H1 (cell line): Measurements from ENCODE around the gene YAP1. TPM values are rescaled to one million over a fixed set of nuclear protein-coding genes. Genes with fewer than 3 reads are reported as not detected.

ENCODE experiments used
- CTCF ChIA-PET: fragments of 300-600 bp; sonication (Branson Sonifier 250); formaldehyde crosslinking; loops from one replicate; lab custom pipeline; 2021; ENCODE audit not compliant: partially characterized antibody; lab: Charles Lee
- POLR2A ChIA-PET: fragments of 300-600 bp; sonication (Branson Sonifier 250); formaldehyde crosslinking; loops from one replicate; lab custom pipeline; 2021; ENCODE audit warnings: inconsistent platforms; ENCODE audit not compliant: partially characterized antibody; lab: Charles Lee
- DNase-seq, 2 experiments: peaks; one replicate each; pipeline versions ENCODE4 v3.0.0 to v3.0.0-alpha.2; 2010 to 2022; ENCODE audit warnings: low spot score in 2 of 2, low read depth in 1 of 2, mixed read lengths in 1 of 2
- FAIRE-seq: peaks from 2 replicates; lab custom pipeline; 2011; peaks lifted over from hg19 to GRCh38; lab: Jason Lieb, UNC
- H2AFZ ChIP-seq: 2 replicates; pipeline ENCODE4 v1.8.1; 2012; ENCODE audit warnings: low read length, inconsistent platforms
- H2AK5ac ChIP-seq: 2 replicates; pipeline ENCODE4 v1.6.1; 2013; ENCODE audit warnings: low read depth, low read length
- H2BK120ac ChIP-seq: replicated peaks from 2 replicates; pipeline ENCODE3; 2013; ENCODE audit warnings: low read depth, low read length, inconsistent platforms
- H2BK12ac ChIP-seq: 2 replicates; pipeline ENCODE4 v1.6.1; 2013; ENCODE audit warnings: low read depth, low read length
- H2BK15ac ChIP-seq: 2 replicates; pipeline ENCODE4 v1.6.1; 2013; ENCODE audit warnings: low read length
- H2BK20ac ChIP-seq: 2 replicates; pipeline ENCODE4 v1.6.1; 2013; ENCODE audit warnings: low read length
- H2BK5ac ChIP-seq: 2 replicates; pipeline ENCODE4 v1.6.1; 2013; ENCODE audit warnings: low read depth, low read length
- H3K14ac ChIP-seq: 2 replicates; pipeline ENCODE4 v1.6.1; 2013; ENCODE audit warnings: inconsistent platforms; ENCODE audit not compliant: insufficient read length
- H3K18ac ChIP-seq: 2 replicates; pipeline ENCODE4 v1.6.1; 2013; ENCODE audit warnings: low read length; ENCODE audit errors: extremely low read depth
- H3K23ac ChIP-seq: 2 replicates; pipeline ENCODE4 v1.6.1; 2013; ENCODE audit warnings: inconsistent platforms; ENCODE audit not compliant: insufficient read length
- H3K23me2 ChIP-seq: 2 replicates; pipeline ENCODE4 v1.6.1; 2013; ENCODE audit warnings: low read depth, low read length
- H3K27ac ChIP-seq: 2 replicates; pipeline ENCODE4 v1.6.1; 2011; ENCODE audit warnings: low read depth, low read length, inconsistent platforms
- H3K27me3 ChIP-seq, 4 experiments: replicated peaks in 1 of 4; 1 replicate in 1 of 4; 2 replicates in 3 of 4; pipeline versions ENCODE4 v1.6.1 to v1.8.1; 2011 to 2013; ENCODE audit warnings: low read length in 3 of 4, mild to moderate bottlenecking in 3 of 4, inconsistent platforms in 2 of 4, mixed read lengths in 2 of 4, moderate library complexity in 1 of 4; ENCODE audit not compliant: control insufficient read depth in 3 of 4, insufficient read depth in 3 of 4; ENCODE audit errors: extremely low read depth in 1 of 4
- H3K36me3 ChIP-seq, 4 experiments: 2 replicates each; pipeline versions ENCODE4 v1.6.1 to v1.8.1; 2011 to 2013; ENCODE audit warnings: mild to moderate bottlenecking in 4 of 4, low read length in 3 of 4, moderate library complexity in 2 of 4, control low read depth in 1 of 4, inconsistent platforms in 1 of 4; ENCODE audit not compliant: insufficient read depth in 4 of 4, control insufficient read depth in 2 of 4
- H3K4ac ChIP-seq: replicated peaks from 2 replicates; pipeline ENCODE3; 2013; ENCODE audit warnings: low read length, low read depth, mixed read lengths, inconsistent platforms; ENCODE audit not compliant: insufficient read length
- H3K4me1 ChIP-seq, 4 experiments: replicated peaks in 1 of 4; 1 replicate in 1 of 4; 2 replicates in 3 of 4; pipeline versions ENCODE4 v1.6.1 to v1.8.1; 2011 to 2013; ENCODE audit warnings: low read length in 3 of 4, inconsistent platforms in 2 of 4, mixed read lengths in 1 of 4; ENCODE audit not compliant: insufficient read depth in 4 of 4, control insufficient read depth in 3 of 4
- H3K4me2 ChIP-seq, 2 experiments: 2 replicates each; pipeline versions ENCODE4 v1.6.1 to v1.8.1; 2011 to 2013; ENCODE audit warnings: low read depth in 2 of 2, low read length in 2 of 2, control low read depth in 1 of 2, inconsistent platforms in 1 of 2, mild to moderate bottlenecking in 1 of 2; ENCODE audit not compliant: insufficient read depth in 1 of 2
- H3K4me3 ChIP-seq, 4 experiments: fragments of 200-600, 300-600 bp in 1 of 4; sonication (generic), shearing (Covaris generic), sonication (Bioruptor Twin) in 1 of 4; 2 replicates each; pipeline versions ENCODE4 v1.5.1 to v1.8.1; 2011 to 2016; ENCODE audit warnings: low read length in 4 of 4, low read depth in 3 of 4, control low read depth in 2 of 4, inconsistent platforms in 2 of 4, mild to moderate bottlenecking in 2 of 4, mixed read lengths in 1 of 4, moderate library complexity in 1 of 4; ENCODE audit not compliant: insufficient read depth in 2 of 4; ENCODE audit errors: extremely low read depth in 1 of 4
- H3K56ac ChIP-seq: replicated peaks from 2 replicates; pipeline ENCODE3; 2013; ENCODE audit warnings: low read depth, mild to moderate bottlenecking, mixed read lengths, low read length, inconsistent platforms; ENCODE audit not compliant: insufficient read length
- H3K79me1 ChIP-seq: 2 replicates; pipeline ENCODE4 v1.6.1; 2013; ENCODE audit warnings: low read depth, low read length, control low read depth
- H3K79me2 ChIP-seq, 2 experiments: 2 replicates each; pipeline versions ENCODE4 v1.6.1 to v1.8.1; 2012 to 2013; ENCODE audit warnings: low read length in 2 of 2, mild to moderate bottlenecking in 2 of 2, inconsistent platforms in 1 of 2; ENCODE audit not compliant: insufficient read depth in 2 of 2, control insufficient read depth in 1 of 2
- H3K9ac ChIP-seq, 4 experiments: replicated peaks in 1 of 4; 1 replicate in 1 of 4; 2 replicates in 3 of 4; pipeline versions ENCODE4 v1.6.1 to v1.8.1; 2011 to 2013; ENCODE audit warnings: low read depth in 3 of 4, low read length in 3 of 4, control low read depth in 2 of 4, mild to moderate bottlenecking in 2 of 4, moderate library complexity in 2 of 4, inconsistent platforms in 1 of 4; ENCODE audit errors: extremely low read depth in 1 of 4
- H3K9me3 ChIP-seq, 2 experiments: 2 replicates each; pipeline versions ENCODE4 v1.6.1 to v1.8.1; 2012 to 2013; ENCODE audit warnings: mild to moderate bottlenecking in 2 of 2, moderate library complexity in 2 of 2, control low read depth in 1 of 2, inconsistent platforms in 1 of 2, low read depth in 1 of 2, low read length in 1 of 2, mixed read lengths in 1 of 2; ENCODE audit not compliant: insufficient read depth in 2 of 2
- H4K20me1 ChIP-seq, 2 experiments: replicated peaks in 1 of 2; 2 replicates each; pipeline versions ENCODE3 to v1.8.1; 2011 to 2013; ENCODE audit warnings: inconsistent platforms in 2 of 2, low read length in 2 of 2, mild to moderate bottlenecking in 1 of 2; ENCODE audit not compliant: insufficient read depth in 2 of 2, control insufficient read depth in 1 of 2
- H4K5ac ChIP-seq: 2 replicates; pipeline ENCODE4 v1.6.1; 2013; ENCODE audit warnings: low read length, low read depth, mixed read lengths, inconsistent platforms; ENCODE audit not compliant: insufficient read length
- H4K8ac ChIP-seq: 2 replicates; pipeline ENCODE4 v1.8.0; 2013; ENCODE audit warnings: mild to moderate bottlenecking, moderate library complexity, low read length, inconsistent platforms; ENCODE audit not compliant: insufficient read depth; ENCODE audit errors: extremely low read depth
- H4K91ac ChIP-seq: replicated peaks from 2 replicates; pipeline ENCODE3; 2013; ENCODE audit warnings: low read length, mixed read lengths, inconsistent platforms; ENCODE audit not compliant: insufficient read length
- ASH2L ChIP-seq: fragments of 200-600, 300-600 bp; sonication (generic); IDR thresholded peaks from one replicate; pipeline ENCODE4 v1.7.1; 2017; ENCODE audit warnings: low read length
- GABPA ChIP-seq: IDR thresholded peaks from 2 replicates; pipeline ENCODE4 v1.6.1; 2011; ENCODE audit warnings: mild to moderate bottlenecking, low read length, moderate library complexity, borderline replicate concordance; ENCODE audit not compliant: insufficient read depth
- KDM5A ChIP-seq: fragments of 200-600 bp; IDR thresholded peaks from 2 replicates; pipeline ENCODE4 v1.7.1; 2012; ENCODE audit warnings: mild to moderate bottlenecking, low read length, inconsistent platforms, mixed read lengths
- SUZ12 ChIP-seq: fragments of 200-600 bp; sonication (generic); IDR thresholded peaks from 2 replicates; pipeline ENCODE4 v1.6.1; 2012; ENCODE audit warnings: mild to moderate bottlenecking, inconsistent platforms, low read length, moderate library complexity, mixed read lengths
- TEAD4 ChIP-seq: IDR thresholded peaks from 2 replicates; pipeline ENCODE4 v1.6.1; 2012; ENCODE audit warnings: low read depth, low read length, inconsistent platforms, mixed read lengths
- polyA plus RNA-seq, 7 experiments: library from polyadenylated mRNA; depleted of rRNA in 3 of 7; stranded (reverse) in 5 of 7; unstranded in 2 of 7; fragments of >200 nt in 5 of 7; fragments of 200-250 nt in 2 of 7; gene quantifications; 1 replicate in 5 of 7; 2 replicates in 1 of 7; 4 replicates in 1 of 7; pipeline versions ENCODE4 v1.2.1 to v1.2.3, GENCODE V29; 2011 to 2013; ENCODE audit warnings: missing spikeins in 2 of 7, mixed read lengths in 2 of 7
- total RNA-seq: library from RNA; stranded (reverse); fragmentation: NEBNext Ultra II Directional; extraction: Animal tissue kit (Norgen Biotek cat#: 25700); gene quantifications from 2 replicates; pipeline ENCODE4 v1.2.1, GENCODE V29; 2021

YAP1 gene
- total and polyA plus RNA-seq, 2 of the 8 experiments (the other 6 are each of a cell fraction or from before 2014, with no cell fraction given): 62.0 to 108 TPM

GRCh38 chr11:102192349-102193066 is 82.3 kb downstream of the YAP1 start:
- ChIA-PET POLR2A (no interaction called here), CTCF (interaction anchor here (0.8 kb wide), 1 partner anchor 24 kb away, joined by 3 read pairs; no protein-coding TSS in a partner anchor)
- Histone ChIP-seq H3K79me1 (no peaks in the 10 kb centered on the region), H2BK12ac (no peak overlapping the region), H3K4me3 (no peak overlapping the region), H4K8ac (no peak overlapping the region), H2BK5ac (no peak overlapping the region), H3K27ac (no peak overlapping the region), H2BK15ac (no peak overlapping the region), H3K4me2 (no peak overlapping the region), H3K36me3 (peaks cover 0 to 12% (median 2%) of the 10 kb centered on the region in 4 experiments; a peak in 3 of 8 replicates), H2BK20ac (no peak overlapping the region), H2BK120ac (no peak overlapping the region), H3K23me2 (no peaks in the 10 kb centered on the region), H2AFZ (no peak overlapping the region), H3K79me2 (peaks cover 0 to 4% of the 10 kb centered on the region in 2 experiments; a peak in 1 of 4 replicates), H3K4ac (no peak overlapping the region), H3K9ac (no peak overlapping the region), H2AK5ac (no peak overlapping the region), H4K20me1 (peaks cover 0 to 1% of the 10 kb centered on the region in 2 experiments), H3K4me1 (peaks cover 0 to 8% (median 0%) of the 10 kb centered on the region in 4 experiments; a peak in 1 of 7 replicates), H3K9me3 (peaks cover 0 to 4% of the 10 kb centered on the region in 2 experiments; a peak in 1 of 4 replicates), H4K91ac (no peak overlapping the region), H3K23ac (no peak overlapping the region), H3K18ac (no peak overlapping the region), H4K5ac (no peak overlapping the region), H3K14ac (no peak overlapping the region), H3K27me3 (no peaks in the 10 kb centered on the region), H3K56ac (no peak overlapping the region)
- TF ChIP-seq GABPA (no peak), ASH2L (no peak), TEAD4 (no peak), KDM5A (no peak), SUZ12 (no peak)
- DNase-seq: no peak
- no peak for FAIRE-seq
